Activated gamma-delta T cell treated with anti-CD3 and anti-CD28 coated beads, Interleukin-2, amount 50 U/mL, for 16 hours (primary cell): ENCODE results near the gene COPS3.

Source experiments
- DNase-seq: peaks from one replicate; pipeline ENCODE4 v3.0.0-alpha.2; 2020; ENCODE audit warnings: low read depth

COPS3 gene

GRCh38 chr17:17241656-17242055 lies 39.4 kb downstream of the COPS3 start:
- DNase-seq = no peak

DNA sequence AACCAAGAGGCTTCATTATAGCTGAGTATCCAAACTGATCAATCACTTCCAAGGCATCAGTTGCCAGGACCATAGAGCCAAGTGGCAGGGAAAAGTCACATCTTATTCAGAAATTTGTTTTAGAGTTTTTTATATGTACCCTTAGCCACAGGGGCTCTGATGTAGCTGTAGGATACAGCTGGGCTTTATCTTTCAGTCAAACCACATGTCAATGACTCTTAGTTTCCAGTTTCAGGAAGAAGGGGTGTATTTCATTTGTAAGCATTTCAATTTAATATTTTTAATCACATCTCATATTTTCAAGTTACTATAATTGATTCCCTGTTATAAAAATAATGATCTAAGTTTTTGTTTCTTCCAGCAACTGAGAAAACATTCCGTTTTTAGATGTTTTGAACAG lies 41.2 kb downstream of the COPS3 start:
- DNase-seq = no peak

DNA sequence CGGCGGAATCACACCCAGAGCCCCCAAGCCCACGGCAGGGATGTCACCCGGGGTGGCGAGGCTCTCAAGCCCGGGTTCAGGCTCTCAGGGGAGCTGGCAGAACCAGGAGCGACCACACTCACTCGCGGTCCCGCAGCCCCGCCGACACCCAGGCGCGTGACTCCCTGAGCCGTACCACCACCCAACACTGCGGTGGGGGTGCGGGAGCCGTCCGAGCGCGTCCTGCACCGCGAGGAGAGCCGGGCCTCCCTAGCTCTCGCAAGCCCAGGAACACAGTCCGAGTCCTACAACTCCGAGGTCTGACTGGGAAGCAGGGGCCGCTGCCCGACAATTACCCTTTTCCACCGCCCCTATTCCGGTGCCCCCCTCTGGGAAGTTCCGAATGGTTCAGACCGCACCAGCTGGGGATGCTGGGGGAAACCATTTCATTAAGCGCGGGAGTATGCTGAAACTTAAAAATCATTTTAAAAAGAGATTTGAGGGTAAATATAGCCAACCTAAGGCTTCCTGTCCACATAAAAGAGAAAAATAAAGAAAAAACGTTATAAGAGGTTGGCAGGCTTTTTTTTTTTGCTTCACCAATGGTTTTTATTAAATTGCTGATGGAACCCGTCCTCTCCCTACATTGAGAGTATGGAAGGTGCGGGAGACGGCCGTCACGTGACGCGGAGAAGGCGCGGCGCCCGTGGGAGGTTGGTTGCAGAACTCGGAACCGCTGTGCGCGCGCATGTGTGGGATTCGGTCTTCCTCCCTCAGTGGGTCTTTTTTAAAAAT lies 43.8 kb downstream of the COPS3 start, which contains the start of gene FLCN:
FLCN (minus strand) TSS at position 143 of the 774 bp plus-strand sequence. CDS start 9,031 bp downstream, outside the sequence.
- peak; percentile 83 for DNase-seq

DNA sequence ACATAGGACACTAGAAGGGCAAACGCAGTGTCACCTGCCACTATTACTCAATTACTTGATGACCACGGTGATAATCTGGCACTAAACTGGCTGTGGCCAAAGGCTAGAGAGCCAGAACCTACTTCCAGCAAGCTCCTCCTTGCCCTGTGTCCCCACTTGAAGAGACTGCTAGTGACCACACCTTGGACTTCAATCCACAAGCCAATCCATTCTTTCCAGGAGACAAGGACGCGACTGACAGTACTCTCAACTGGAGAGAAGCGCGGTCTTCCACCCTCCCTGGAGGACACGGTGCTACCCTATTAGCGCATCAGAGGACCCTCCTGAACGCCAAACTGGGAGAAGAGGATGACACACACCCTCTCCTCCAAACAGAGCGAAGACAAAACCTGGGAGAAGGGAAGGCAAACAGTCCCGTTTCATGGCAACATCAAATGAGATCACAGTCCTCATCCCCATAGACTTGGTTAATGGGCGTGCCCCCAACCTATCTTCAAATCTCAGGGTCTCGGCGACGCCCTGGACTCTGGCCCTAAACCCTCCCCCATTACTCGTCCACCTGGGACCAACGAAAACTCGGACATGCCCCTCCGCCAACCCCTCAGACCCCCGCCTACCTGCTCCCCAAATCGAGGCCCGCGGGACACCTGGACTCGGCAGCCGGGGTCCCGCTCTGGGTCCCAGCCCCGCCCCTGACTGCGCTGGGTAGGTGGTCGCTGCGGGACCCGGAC lies 44.6 kb downstream of the COPS3 start:
- DNase-seq = no peak

DNA sequence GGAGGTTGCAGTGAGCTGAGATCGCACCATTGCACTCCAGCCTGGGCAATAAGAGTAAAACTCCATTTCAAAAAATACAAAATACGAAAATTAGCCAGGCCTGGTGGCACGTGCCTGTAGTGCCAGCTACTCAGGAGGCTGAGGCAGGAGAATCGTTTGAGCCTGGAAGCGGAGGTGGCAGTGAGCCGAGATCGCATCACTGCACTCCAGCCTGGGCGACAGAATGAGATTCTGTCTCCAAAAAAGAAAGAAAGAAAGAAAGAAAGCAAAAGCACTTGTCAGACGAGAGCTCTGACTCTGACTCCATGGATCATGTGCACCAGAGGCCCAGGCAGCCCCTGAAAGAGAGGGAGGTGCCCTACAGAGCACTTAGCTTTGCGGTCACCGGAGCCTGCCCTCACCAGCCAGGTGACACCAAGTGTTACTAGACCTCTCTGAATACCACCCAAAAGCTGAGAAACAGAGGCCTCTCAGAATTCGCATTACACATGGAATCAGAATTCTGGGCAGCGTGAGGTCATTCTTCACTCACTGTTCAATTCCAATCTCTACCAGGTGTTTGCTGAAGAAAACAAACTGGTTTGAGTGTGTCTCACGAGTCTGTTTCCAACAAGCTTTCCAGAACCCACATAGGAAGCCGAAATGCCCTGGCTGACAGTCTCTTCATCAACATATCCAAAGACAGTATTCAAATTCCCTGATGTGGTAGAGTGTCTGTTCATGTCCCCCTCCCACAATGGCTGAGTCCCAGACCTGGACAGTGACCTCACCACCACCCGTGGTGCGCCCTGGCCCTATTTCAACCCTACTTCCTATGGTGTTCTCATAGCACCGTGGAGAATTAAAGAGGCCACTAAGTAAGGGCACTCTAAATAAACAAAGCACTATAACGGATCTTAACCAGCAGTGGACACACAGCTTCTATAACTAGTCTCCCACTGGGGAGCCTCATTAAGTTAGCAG lies 45.6 kb downstream of the COPS3 start:
- DNase-seq = no peak

- no peak for DNase-seq
Measured at GRCh38 chr17:17232303-17232621, 48.8 kb downstream of the COPS3 start.

- no peak for DNase-seq
Measured at GRCh38 chr17:17231621-17232302, 49.3 kb downstream of the COPS3 start.

DNA sequence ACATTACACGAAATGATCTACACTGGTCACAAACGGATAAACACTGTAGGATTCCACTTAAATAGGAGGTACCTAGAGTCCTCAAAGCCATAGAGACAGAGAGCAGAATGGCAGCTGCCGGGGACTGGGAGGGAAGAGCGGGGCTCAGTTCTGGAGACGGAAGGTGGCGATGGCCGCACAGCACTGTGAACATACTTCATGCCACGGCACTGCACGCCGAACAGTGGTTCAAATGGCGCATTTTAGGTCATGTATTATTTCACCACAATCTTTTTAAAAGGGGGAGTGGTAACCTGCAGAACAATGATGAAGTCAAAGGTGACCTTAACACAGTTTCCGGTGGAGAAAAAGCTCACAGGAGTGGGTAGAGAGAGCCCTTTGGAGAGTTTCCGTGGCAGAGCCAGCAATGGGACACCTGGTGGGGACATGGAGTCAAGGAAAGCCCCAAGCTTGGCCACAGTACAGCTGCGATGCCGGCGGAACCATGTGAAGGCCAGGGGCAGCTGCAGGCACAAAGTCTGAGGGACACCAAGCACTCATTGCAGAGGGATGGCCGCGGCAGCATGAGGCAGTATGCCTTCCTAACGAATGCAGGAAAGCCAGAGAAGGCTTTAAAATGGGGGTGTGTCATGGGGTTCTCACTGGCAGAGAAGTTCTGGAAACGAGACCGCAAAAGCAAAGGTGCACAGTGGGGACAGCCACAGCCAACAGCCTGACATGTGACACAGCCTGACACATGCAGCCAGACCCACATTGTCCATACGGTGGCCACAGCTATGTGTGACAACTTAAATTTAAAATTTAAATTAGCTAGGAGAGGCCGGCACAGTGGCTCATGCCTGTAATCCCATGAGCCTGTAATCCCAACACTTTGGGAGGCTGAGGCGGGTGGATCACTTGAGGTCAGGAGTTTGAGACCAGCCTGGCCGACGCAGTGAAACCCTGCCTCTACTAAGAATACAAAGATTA lies 51.3 kb downstream of the COPS3 start:
- no peak for DNase-seq

DNA sequence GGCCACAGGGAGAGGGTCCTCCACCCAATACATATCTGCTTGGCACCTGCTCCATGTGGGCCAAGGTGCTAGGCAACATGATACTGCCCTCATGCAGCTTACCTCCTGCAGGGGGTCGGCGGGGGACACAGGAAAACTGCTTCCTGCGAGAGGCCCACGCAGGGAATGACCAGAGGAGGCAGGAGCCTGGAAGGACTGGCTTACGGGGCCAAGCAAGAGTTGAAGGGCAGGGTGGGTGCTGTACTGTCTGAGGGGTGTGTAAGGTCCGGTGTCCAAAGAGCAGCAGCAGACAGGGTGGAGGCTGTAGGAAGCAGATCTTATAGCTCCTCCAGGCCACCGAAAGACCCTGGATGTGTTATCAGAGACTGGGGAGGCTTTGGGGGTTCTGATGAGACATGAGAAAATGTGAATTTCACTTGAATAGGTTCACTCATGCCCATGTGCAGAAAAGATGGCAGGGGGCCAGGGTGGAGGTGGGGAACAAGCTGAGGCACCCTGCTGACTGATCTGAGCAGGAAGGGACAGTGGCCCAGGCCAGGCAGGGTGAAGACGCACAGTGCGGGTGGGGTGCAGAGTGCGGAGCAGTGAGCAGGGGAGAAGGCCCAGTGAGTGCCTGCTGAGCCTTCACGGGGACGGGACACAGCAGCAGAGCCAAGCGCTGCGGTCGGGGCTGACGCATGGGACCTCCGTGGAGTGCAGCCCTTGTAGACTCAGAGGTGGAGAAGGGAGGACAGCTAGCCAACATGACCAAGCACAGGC lies 52.3 kb downstream of the COPS3 start:
- no peak for DNase-seq

DNA sequence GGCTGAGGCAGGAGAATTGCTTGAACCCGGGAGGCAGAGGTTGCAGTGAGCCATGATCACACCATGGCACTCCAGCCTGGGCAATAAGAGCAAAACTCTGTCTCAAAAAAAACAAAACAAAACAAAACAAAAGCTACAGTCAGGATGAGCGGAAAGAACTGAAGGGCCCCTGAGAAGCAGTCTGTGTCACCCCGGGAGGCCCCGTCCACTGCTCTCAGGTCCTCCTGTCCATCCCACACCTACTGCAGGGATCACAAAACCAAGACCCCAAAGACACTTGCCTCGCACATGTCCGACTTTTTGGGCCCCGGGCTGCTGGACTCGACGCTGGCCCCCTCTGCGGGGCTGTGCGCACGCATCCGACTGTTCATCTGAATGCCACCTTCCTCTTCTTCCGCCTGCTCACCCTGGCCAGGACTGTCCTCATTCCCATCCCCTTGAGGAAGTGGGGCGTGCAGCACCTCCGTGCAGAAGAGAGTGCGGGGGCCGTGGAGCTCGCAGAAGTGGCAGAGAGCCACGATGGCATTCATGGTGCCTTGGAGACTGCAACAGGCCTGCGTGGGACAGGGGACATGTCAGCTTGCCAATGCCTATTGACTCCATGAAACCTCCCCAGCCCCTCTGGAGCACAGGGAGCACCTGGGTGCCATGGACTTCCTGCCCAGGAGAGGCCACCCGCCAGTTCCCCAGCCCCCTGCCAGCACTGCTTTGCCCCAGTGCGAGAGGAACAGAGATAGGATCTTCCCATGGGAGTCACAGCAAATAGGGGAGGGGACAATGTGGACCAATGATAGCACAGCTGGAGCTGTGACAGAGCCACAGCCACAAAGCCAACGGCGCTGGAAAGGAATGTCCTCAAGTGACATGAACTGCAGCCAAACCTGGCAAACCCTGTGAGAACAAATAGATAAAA lies 53.2 kb downstream of the COPS3 start:
- DNase-seq = no peak

DNA sequence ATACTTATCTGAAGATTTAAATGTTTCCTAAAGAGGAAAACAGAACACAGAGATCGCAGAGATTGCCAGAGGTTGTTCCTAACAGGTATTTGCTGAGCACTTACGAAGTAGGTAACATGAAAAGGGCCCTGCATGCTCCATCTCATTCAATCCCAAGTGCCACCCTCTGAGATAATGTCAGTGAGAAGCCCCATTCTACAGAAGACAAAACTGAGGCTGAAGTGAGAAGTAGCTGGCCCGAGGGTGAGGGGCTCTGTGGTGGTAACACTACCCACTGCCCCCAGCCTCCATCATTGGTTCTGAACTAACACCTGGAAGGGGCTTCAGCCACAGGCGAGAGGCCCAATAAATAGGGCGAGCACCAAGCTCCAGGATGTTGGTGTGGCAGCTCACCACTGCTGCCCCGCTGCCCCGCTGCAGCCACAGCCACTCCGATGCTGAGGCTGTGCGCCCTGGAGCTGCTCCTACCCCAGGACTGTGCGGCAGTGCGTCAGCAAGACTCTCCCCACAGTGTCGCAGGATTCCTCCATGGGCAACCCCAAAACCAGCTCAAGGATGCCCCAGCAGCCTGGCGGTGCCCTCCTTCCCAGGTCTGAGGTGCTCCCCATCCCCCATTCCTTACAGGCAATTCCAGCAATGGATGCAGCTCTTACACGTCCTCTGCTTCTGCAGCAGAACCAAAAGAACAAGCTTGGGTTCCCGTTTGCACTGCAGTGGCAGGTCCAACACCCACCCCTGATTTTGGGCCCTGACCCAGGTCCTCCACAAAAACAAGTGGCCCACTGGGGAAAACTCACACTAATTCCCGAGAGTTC lies 54.4 kb downstream of the COPS3 start:
- no peak for DNase-seq

- no peak for DNase-seq
Measured at GRCh38 chr17:17225901-17226300, 55.1 kb downstream of the COPS3 start.

DNA sequence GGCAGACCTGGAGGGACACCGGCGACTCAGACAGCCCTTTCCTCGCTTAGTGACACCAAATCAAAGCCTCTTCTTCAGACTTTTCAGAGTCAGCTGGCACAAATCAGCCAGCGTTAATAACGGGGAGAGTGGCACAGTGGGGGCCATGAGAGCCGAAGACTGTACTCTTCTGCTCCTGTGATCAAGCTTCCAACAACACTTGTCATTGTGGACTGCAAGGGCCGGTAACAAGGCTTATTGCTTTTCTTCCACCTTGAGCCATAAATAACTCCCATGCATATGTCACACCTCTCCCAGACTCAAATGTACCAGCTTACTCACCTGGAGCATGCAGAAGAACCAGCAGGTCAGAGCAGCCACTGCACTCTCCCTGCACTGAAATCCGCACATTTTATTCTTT lies 56.9 kb downstream of the COPS3 start:
- DNase-seq = no peak

DNA sequence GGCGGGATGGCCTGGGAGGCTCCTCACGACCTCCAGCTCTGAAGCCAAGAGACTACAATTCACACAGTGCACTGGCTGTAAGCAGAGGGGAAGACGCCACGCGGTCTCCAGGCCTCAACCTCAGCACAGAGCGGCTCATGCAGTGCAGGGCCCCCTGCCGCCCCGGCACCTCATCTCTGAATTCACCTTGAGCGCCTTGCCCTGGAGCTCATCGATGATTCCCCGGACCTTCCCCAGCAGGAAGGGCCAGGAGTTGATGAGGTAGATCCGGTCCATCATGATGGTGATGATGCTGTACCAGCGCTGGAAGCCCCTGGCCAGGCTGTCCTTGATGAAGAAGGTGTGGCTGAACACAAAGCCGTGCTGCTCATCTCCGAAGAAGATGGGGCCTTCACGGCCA lies 57.3 kb downstream of the COPS3 start:
- DNase-seq = no peak

DNA sequence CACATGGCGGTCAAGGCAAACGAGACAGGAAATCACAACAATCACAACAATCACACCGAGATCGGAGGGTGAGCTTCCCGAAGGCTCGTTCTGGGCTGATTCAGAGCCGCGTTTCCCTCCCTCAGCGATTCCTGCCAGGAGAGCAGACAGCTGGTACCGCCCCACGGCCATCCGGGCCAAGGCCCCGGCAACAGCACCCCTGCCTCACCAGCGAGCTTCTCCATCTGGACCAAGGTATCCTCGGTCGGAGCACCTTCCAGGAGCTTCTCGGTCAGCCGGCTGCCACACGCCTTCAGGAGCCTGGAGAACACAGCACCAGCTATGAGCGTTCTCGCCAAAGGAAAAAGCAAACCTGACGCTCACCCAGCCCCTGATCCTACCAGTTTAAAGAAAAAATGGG lies 59.7 kb downstream of the COPS3 start:
- DNase-seq = no peak

DNA sequence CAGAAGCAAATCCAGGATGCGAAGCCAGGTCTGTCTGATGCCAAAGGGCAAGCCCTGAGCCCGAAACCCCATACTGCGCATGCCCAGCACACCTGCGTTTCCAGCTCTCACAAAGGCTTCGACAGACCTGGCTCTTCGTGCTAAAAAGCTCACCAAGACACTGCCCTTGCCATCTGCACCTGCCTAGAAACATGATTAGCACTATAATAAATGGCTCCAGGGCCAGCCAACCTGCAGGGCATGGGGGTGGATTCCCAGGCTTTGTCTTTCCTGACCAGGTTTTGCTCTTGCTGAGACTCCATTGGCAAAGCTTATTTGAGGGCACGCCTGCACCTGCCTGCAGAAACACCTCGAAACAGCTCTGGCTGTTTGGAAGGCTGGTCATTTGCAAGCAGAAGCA lies 60.5 kb downstream of the COPS3 start:
- DNase-seq = no peak

GRCh38 chr17:17217995-17218394 lies 63.1 kb downstream of the COPS3 start:
- DNase-seq = no peak

DNA sequence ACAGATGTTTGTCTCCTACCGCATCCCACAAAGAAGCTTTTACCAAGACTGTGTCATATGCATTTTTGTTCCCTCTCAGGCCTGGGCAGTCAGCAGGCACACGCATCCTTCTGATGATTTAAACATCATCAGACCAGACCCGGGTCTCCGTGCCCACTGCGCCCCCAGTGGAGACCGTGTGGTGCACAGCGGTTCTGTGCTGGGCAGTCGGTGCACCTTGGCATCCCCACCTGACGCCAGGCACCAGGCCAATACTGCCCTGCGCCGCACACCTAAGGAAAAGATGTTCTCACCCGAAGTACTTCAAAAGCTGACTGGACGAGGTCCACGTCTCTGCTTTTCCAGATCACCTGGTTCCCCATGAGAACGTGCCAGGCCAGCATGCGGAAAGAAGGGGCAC lies 64.3 kb downstream of the COPS3 start:
- no peak for DNase-seq
